Skeletal muscle cell (primary cell): Measurements from ENCODE around the gene BMP2K.
"Not testable (repeated sequence)": the region's sequence is repeated elsewhere in the genome, so short reads cannot be mapped to it uniquely, and the experiment has no call there.

Source experiments
- DNase-seq: peaks from one replicate; pipeline ENCODE4 v3.0.0-alpha.2; 2010; ENCODE audit warnings: low read depth
- H3K4me3 ChIP-seq: 2 replicates; pipeline ENCODE4 v1.5.1; 2011; ENCODE audit warnings: low read depth, mild to moderate bottlenecking, control low read depth, low read length, moderate library complexity

The BMP2K gene

GRCh38 chr4:78908974-78909373 is 132.8 kb downstream of the BMP2K start:
- not testable (repeated sequence) for DNase-seq, H3K4me3 ChIP-seq

DNA sequence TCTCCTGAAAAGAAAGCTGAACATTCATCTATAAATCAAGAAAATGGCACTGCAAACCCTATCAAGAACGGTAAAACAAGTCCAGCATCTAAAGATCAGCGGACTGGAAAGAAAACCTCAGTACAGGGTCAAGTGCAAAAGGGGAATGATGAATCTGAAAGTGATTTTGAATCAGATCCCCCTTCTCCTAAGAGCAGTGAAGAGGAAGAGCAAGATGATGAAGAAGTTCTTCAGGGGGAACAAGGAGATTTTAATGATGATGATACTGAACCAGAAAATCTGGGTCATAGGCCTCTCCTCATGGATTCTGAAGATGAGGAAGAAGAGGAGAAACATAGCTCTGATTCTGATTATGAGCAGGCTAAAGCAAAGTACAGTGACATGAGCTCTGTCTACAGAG is 134.5 kb downstream of the BMP2K start:
- no peak for DNase-seq

DNA sequence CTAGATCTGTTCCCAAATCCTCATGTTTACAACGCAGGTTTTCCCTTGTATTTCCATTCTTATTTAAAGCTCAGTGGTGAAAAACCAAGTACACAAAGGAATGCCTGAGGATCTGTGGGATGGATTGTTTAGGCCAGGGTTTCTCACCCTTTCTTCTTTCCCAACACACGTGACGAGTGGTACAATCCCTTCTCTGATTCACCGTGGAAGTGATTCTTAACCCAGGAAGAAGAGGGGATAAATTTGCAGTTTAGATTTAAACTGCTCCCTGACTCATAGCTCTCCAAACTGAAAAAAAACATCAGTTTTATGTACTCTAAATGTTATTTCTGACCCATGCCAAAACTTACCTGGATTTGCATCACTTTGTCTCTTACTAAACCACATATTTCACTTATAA is 146.1 kb downstream of the BMP2K start:
- no peak overlapping the region for H3K4me3 ChIP-seq
- DNase-seq: peak; percentile 39

More for the DNA sequence above, 134.5 kb downstream of the BMP2K start:
- no peak overlapping the region for H3K4me3 ChIP-seq

- H3K4me3 ChIP-seq: no peak overlapping the region
- no peak for DNase-seq
Measured at GRCh38 chr4:78923464-78924312, 147.5 kb downstream of the BMP2K start.

GRCh38 chr4:78926826-78927225 is 150.7 kb downstream of the BMP2K start:
- DNase-seq: no peak
- no peak overlapping the region for H3K4me3 ChIP-seq

DNA sequence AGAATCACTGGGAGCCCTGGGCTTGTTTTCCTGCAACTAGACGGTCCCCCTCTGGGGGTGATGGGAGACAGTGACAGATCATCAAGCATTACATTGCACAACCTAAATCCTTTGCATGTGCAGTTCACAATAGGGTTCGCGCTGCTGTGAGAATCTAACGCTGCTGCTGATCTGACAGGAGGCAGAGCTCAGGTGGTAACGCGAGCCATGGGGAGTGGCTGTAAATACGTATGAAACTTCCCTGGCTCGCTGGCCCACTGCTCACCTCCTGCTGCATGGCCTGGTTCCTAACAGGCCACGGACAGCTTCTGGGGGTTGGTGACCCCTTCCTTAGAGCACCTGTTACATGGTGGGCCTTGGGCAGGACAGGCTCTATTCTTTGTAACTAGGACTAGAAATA is 152.7 kb downstream of the BMP2K start:
- H3K4me3 ChIP-seq: no peak overlapping the region
- DNase-seq: no peak

DNA sequence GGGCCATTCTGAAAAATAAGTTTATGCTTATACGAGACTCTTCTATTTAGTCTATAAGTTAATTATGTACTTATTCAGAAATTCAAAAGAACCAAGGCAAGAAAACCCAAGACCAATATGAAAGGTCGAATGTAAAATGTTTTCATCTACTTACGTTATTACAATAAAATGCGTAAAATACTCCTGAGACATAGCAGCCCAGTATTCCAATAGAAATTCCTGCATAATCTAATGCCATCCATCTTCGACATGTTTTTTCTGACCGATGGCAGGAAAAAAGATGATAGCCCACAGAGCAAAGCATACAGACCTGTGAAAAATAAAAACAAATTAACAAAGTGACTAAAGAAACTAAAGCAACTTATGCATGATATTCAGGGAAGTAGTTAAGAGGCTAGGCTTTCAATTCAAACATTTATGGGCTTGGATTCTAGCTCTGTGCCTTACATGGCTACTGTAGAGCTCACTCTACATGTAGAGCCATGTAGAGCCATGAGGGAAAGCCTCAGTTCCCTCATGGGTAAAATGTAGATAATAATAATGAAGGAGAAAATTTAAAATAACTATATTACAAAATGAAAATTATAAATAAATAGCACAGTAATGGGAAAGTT is 154.0 kb downstream of the BMP2K start:
- H3K4me3 ChIP-seq: no peak overlapping the region
- DNase-seq: no peak

DNA sequence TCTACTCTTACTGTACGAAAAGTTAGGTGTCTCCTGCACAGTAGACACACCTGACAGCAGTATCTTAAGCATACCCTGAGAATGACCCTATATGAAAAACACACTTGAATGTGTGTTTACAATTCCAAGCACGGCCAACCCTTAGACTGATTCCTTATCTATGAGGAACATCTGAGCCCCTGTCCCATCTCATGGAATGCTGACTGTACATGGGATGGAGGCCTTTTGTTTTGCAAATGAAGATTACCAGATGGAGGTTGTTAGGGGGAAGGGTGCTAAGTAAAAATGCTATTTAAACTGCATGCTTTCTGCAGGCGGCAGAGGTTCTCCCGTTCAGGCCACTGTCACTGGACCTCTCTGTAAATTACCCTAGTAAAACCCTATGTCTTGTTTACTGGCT is 160.8 kb downstream of the BMP2K start:
- H3K4me3 ChIP-seq: no peak overlapping the region
- DNase-seq: no peak

GRCh38 chr4:78937837-78938236 is 161.7 kb downstream of the BMP2K start:
- no peak overlapping the region for H3K4me3 ChIP-seq
- DNase-seq: no peak

DNA sequence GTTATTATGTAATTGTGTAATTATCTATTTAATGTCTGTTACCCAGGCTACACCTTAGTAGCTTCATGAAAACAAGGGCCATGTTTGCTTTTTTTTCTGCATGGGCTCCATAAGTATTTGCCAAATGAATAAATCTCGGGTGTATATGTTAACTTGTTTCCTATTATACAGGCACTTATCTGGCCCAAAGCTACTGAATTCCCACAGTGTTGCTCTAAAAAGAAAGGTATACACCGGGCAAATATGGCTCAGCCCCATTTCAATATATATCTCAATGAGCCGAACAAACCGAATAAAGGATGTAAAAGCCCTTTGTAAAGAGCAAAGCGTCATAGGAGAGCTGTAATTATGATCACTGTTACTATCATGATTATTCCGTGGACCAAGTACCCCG is 162.3 kb downstream of the BMP2K start:
- DNase-seq: no peak
- H3K4me3 ChIP-seq: peak overlapping the region; percentile 82

DNA sequence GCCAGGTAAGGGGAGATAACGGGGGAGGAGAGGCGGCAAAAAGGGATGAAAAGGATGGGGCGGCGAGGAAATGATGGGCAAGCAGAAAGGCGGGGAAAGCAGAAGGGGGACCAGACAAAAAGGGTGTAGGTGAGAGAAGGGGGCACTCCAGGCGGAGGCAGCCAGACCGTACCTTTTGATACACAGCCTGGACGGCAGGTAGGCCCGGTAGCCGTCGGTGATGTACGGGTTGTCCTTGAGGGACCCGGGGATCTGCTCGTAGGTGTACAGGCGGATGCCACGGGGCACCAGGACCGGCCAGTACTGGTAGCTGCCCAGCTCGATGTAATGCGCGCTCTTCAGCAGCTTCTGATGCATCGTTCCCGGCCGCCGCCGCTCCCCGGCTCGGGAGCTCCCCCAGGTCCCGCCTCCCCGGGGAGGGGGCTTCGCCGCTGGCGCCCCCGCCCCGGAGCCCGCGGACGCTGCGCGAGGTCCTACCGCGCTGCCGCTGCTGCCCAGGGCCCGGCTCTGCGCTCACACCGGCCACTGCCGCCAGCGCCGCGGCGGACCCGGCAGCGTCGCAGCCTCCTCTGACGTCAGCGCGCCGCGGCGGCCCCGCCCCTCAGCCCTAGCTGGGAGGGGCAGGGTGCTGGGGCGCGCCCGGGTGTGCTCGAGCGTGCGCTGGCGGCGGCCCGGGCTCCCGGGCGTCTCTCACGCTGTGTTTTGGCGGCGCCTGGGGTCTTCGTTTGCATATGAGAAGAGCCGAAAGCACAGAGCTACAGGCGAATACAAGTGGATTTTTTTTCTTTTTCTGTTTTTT is 162.9 kb downstream of the BMP2K start, which contains the start of gene PAQR3:
Gene PAQR3, minus strand, starts transcription at position 571 of the 799 bp plus-strand sequence. Its CDS starts 214 bp downstream, at position 357.
- DNase-seq: peak; percentile 43
- H3K4me3 ChIP-seq: peak within 1 kb of the TSS; percentile 82

DNA sequence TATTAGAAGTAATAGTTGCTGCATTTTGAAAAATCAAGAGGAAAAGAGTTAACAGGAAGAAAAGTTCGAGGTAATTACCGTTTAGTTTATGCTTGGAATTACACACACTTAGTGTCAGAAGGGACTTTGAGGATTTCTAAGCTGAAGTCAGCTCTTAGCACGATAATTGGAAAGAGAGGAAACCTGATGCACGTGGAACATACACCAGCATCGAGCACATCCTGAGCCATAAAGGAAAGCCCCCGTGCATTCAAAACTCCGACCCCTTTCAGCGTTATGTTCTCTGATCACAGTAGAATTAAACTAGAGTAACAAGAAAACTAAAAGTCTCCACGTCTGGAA is 163.5 kb downstream of the BMP2K start:
- H3K4me3 ChIP-seq: peak overlapping the region; percentile 82

DNA sequence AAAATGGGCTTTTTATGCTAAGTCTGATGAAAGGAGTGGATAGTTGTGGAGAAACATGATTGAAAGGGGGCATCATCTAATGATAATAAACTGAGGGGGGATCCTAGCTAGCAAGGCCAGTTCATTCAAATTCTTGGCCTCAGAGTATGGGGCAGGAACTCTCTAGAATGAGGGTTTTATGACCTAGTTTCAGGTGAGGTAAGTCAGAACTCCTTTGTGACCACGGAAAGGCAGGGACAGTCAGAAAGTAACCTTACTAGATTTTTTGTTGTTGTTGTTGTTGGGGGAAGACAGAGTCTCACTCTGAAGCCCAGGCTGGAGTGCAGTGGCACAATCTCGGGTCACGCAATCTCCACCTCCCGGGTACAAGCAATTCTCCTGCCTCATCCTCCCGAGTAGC is 164.6 kb downstream of the BMP2K start:
- H3K4me3 ChIP-seq: no peak overlapping the region
- DNase-seq: no peak

More for the DNA sequence above, 163.5 kb downstream of the BMP2K start:
- DNase-seq: no peak

DNA sequence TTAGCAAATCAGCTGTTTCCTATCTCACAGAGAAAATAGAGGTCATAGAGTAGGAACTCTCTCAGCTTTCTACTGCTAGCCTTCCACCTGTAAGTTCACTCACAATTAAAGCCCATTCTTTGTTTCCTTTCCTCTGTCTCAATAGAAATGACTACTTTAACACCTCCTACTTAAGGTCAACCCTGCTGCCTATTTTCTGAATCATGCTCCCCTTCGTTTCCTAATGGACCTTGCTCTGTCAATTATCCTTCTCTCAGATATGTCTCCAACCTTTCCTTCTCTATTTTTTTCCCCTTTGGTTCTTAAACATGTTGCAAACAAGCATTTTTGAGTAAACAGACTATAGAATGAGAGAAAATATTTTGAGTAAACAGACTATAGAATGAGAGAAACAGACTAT is 168.2 kb downstream of the BMP2K start:
- no peak overlapping the region for H3K4me3 ChIP-seq
- DNase-seq: no peak

DNA sequence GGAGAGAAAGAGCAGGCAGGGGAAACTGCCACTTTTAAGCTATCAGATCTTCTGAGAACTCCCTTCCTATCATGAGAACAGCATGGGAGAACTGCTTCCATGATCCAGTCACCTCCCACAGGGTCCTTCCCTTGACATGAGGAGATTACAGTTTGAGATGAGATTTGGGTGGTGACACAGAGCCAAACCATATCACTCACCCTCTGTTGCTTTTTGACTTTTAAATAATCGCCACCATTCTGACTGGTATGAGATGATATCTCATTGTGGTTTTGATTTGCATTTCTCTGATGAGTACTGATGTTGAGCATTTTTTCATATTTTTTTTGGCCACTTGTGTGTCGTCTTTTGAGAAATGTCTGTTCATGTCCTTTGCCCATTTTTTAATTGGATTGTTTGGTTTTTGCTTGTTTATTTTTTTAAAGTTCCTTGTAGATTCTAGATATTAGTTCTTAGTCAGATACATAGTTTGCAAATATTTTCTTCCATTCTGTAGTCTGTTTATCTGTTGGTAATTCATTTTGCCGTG is 169.6 kb downstream of the BMP2K start:
- DNase-seq: no peak
- H3K4me3 ChIP-seq: no peak overlapping the region

- DNase-seq: no peak
- no peak overlapping the region for H3K4me3 ChIP-seq
Measured at GRCh38 chr4:78949735-78950134, 173.6 kb downstream of the BMP2K start.

DNA sequence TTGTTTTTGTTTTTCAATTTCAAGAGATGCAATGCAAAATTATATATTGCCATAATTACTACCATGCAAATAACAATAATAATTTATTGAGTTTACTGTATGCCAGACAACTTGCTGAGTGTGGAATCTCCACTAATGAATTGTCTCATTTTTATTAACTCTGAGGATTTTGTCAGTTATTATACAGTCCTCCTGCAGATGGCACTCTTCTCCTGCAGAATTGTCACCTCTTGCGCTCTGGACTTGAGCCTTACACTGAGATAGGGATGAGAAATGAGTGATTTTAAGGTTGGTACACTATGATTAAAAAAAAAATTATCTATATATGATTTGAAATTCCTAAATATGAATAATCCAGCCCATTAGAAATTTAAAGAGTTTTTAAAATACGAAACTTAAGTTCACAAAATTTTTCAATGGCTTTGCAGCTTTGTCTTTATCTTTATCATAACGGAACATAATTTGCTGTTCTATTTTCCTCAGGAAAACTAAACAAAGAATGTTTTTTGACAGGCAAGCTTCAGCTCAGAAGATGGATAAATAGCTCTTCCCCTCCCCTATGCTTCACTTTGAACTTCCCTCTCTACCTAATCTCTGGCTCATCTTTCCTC is 175.8 kb downstream of the BMP2K start:
- no peak overlapping the region for H3K4me3 ChIP-seq

DNA sequence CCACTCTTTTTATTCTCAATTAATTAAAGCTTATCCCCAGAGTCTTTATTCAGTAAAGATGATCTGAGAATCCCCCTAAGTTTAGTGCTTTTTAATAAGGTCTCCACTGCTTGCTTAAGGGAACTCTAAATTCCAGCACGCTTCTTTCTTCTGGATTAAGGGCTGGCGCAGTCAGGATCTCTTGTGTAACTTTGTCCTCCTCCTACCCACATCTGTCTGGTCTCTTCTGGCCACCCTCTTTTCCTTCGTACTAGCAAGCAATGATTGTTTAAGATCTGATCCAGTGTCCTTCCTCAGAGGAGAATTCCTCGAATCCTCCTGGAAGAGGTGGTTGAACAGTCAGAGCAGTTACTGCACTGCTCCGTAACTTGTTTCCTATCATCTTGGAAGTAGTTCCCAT is 177.1 kb downstream of the BMP2K start:
- DNase-seq: no peak

More for the DNA sequence above, 175.8 kb downstream of the BMP2K start:
- no peak for DNase-seq

GRCh38 chr4:78953769-78954666 is 177.9 kb downstream of the BMP2K start:
- no peak for DNase-seq
- H3K4me3 ChIP-seq: no peak overlapping the region

More for the DNA sequence above, 177.1 kb downstream of the BMP2K start:
- no peak overlapping the region for H3K4me3 ChIP-seq
